Activated T-helper 2 cell treated with anti-CD3 and anti-CD28 coated beads, Interferon-gamma antibody, Interleukin-2, Interleukin-4, amounts not matched to agents 10 μg/mL and 5 μg/mL and 100 μg/mL, durations not matched to agents 14 hours and 24 hours and 36 hours (primary cell): ENCODE results near the gene SENP3. TPM values are rescaled to one million over a fixed set of nuclear protein-coding genes. Genes with fewer than 3 reads are reported as not detected.

ENCODE experiments used
- DNase-seq: peaks from one replicate; pipeline ENCODE4 v3.0.0; 2021; ENCODE audit warnings: low spot score
- H3K27ac Mint-ChIP-seq: one replicate; pipeline ENCODE4 v1.8.0; 2021; ENCODE audit warnings: mixed read lengths
- H3K27me3 Mint-ChIP-seq: one replicate; pipeline ENCODE4 v1.8.0; 2021; ENCODE audit warnings: low read depth, mixed read lengths
- H3K36me3 Mint-ChIP-seq: one replicate; pipeline ENCODE4 v1.8.0; 2021; ENCODE audit warnings: low read depth, mixed read lengths
- H3K4me1 Mint-ChIP-seq: one replicate; pipeline ENCODE4 v1.8.0; 2021; ENCODE audit warnings: low read depth, mixed read lengths
- H3K4me3 Mint-ChIP-seq: one replicate; pipeline ENCODE4 v1.8.0; 2021; ENCODE audit warnings: low read depth, mild to moderate bottlenecking, moderate library complexity, mixed read lengths
- H3K9me3 Mint-ChIP-seq: one replicate; pipeline ENCODE4 v1.8.0; 2021; ENCODE audit warnings: mixed read lengths
- intact Hi-C: fragments of 100-400 bp; cut with micrococcal nuclease; formaldehyde crosslinking; loops from one replicate; pipeline ENCODE4 v1.15.1; 2023
- total RNA-seq: library from RNA; stranded (reverse); gene quantifications from 2 replicates; pipeline ENCODE4 v1.2.3, GENCODE V29; 2022

The SENP3 gene
- total RNA-seq, 1 donor from 2014 or later: 69.6 TPM

GRCh38 chr17:7573324-7574080, 11.8 kb downstream of the SENP3 start:
- H3K9me3 Mint-ChIP-seq: no peaks in the 10 kb centered on the region
- intact Hi-C loops: loop anchor here (2.0 to 5.0 kb wide), 8 partner anchors 41 to 335 kb away; partner anchors contain the start of genes EIF5A, FXR2, KCTD11 and KDM6B
- peak overlapping the region; percentile 93 for H3K4me3 Mint-ChIP-seq
- H3K27me3 Mint-ChIP-seq: no peaks in the 10 kb centered on the region
- peak; percentile 86 for DNase-seq
- H3K4me1 Mint-ChIP-seq: peaks cover 54% of the 10 kb centered on the region
- H3K27ac Mint-ChIP-seq: peak overlapping the region; percentile 97
- H3K36me3 Mint-ChIP-seq: peaks cover 88% of the 10 kb centered on the region

GRCh38 chr17:7574176-7574953, 12.6 kb downstream of the SENP3 start:
- Mint-ChIP-seq H3K36me3 (peaks cover 95% of the 10 kb centered on the region), H3K9me3 (no peaks in the 10 kb centered on the region), H3K4me3 (peak overlapping the region; percentile 93), H3K4me1 (peaks cover 62% of the 10 kb centered on the region), H3K27me3 (no peaks in the 10 kb centered on the region), H3K27ac (peak overlapping the region; percentile 97)
- DNase-seq: no peak
- intact Hi-C loops: loop anchor here (5.0 kb wide), 3 partner anchors 172 to 267 kb away; partner anchors contain the start of genes EIF5A, KCTD11 and TMEM256

GRCh38 chr17:7575481-7575883, 13.8 kb downstream of the SENP3 start:
- intact Hi-C loops: no loop called here
- no peaks in the 10 kb centered on the region for H3K9me3 Mint-ChIP-seq

GRCh38 chr17:7575959-7576358, 14.2 kb downstream of the SENP3 start:
- Mint-ChIP-seq H3K36me3 (peaks cover 94% of the 10 kb centered on the region), H3K27me3 (no peaks in the 10 kb centered on the region), H3K4me1 (peaks cover 72% of the 10 kb centered on the region), H3K9me3 (no peaks in the 10 kb centered on the region), H3K4me3 (peak overlapping the region; percentile 93), H3K27ac (no peak overlapping the region)
- DNase-seq: no peak
- intact Hi-C loops: no loop called here

More at GRCh38 chr17:7575481-7575883, 13.8 kb downstream of the SENP3 start:
- peaks cover 94% of the 10 kb centered on the region for H3K36me3 Mint-ChIP-seq
- H3K4me1 Mint-ChIP-seq: peaks cover 70% of the 10 kb centered on the region
- H3K4me3 Mint-ChIP-seq: peak overlapping the region; percentile 93
- H3K27me3 Mint-ChIP-seq: no peaks in the 10 kb centered on the region
- no peak for DNase-seq
- peak overlapping the region; percentile 22 for H3K27ac Mint-ChIP-seq

GRCh38 chr17:7576432-7576937, 14.8 kb downstream of the SENP3 start:
- Mint-ChIP-seq H3K27me3 (no peaks in the 10 kb centered on the region), H3K4me1 (peaks cover 72% of the 10 kb centered on the region), H3K36me3 (peaks cover 94% of the 10 kb centered on the region), H3K9me3 (no peaks in the 10 kb centered on the region), H3K4me3 (peak overlapping the region; percentile 93), H3K27ac (peak overlapping the region; percentile 42)
- intact Hi-C loops: no loop called here
- DNase-seq: no peak

GRCh38 chr17:7577327-7578199, 15.8 kb downstream of the SENP3 start:
- Mint-ChIP-seq H3K27ac (peak overlapping the region; percentile 59), H3K4me3 (peak overlapping the region; percentile 47), H3K4me1 (peaks cover 73% of the 10 kb centered on the region), H3K36me3 (peaks cover 96% of the 10 kb centered on the region), H3K27me3 (no peaks in the 10 kb centered on the region), H3K9me3 (no peaks in the 10 kb centered on the region)
- intact Hi-C loops: no loop called here
- DNase-seq: no peak

- peaks cover 75% of the 10 kb centered on the region for H3K4me1 Mint-ChIP-seq
- no peaks in the 10 kb centered on the region for H3K27me3 Mint-ChIP-seq
- peaks cover 86% of the 10 kb centered on the region for H3K36me3 Mint-ChIP-seq
- no peaks in the 10 kb centered on the region for H3K9me3 Mint-ChIP-seq
- intact Hi-C loops: no loop called here
- DNase-seq: peak; percentile 47
- peak within 1 kb of the TSS; percentile 89 for H3K27ac Mint-ChIP-seq
- H3K4me3 Mint-ChIP-seq: peak within 1 kb of the TSS; percentile 64
Observed at GRCh38 chr17:7579001-7579833, 17.5 kb downstream of the SENP3 start, which contains the start of gene CD68. Gene CD68, plus strand, starts transcription at chr17:7579638. Its CDS starts 40 bp downstream, at chr17:7579678.

GRCh38 chr17:7579834-7580603, 18.3 kb downstream of the SENP3 start:
- H3K4me3 Mint-ChIP-seq: peak overlapping the region; percentile 64
- no peaks in the 10 kb centered on the region for H3K27me3 Mint-ChIP-seq
- intact Hi-C loops: no loop called here
- H3K27ac Mint-ChIP-seq: peak overlapping the region; percentile 89
- H3K36me3 Mint-ChIP-seq: peaks cover 84% of the 10 kb centered on the region
- DNase-seq: no peak
- no peaks in the 10 kb centered on the region for H3K9me3 Mint-ChIP-seq
- peaks cover 69% of the 10 kb centered on the region for H3K4me1 Mint-ChIP-seq

- Mint-ChIP-seq H3K9me3 (no peaks in the 10 kb centered on the region), H3K4me3 (peak overlapping the region; percentile 18), H3K36me3 (peaks cover 80% of the 10 kb centered on the region), H3K4me1 (peaks cover 67% of the 10 kb centered on the region), H3K27ac (peak overlapping the region; percentile 82), H3K27me3 (no peaks in the 10 kb centered on the region)
- no peak for DNase-seq
- intact Hi-C loops: no loop called here
Observed at GRCh38 chr17:7580604-7581575, 19.2 kb downstream of the SENP3 start.
